H9 (cell line): ENCODE results near the gene WFIKKN2. TPM values are rescaled to one million over a fixed set of nuclear protein-coding genes. Genes with fewer than 3 reads are reported as not detected.

ENCODE experiments used
- DNase-seq: peaks from one replicate; pipeline ENCODE4 v3.0.0-alpha.2; 2017
- H2AFZ ChIP-seq: one replicate; pipeline ENCODE4 v1.6.1; 2013; ENCODE audit warnings: mild to moderate bottlenecking, low read length, control low read depth, moderate library complexity
- H2AK5ac ChIP-seq: 2 replicates; pipeline ENCODE4 v1.6.1; 2013; ENCODE audit warnings: low read length, control low read depth, mixed read lengths; ENCODE audit not compliant: insufficient read length
- H2BK120ac ChIP-seq: one replicate; pipeline ENCODE4 v1.6.1; 2013; ENCODE audit warnings: low read depth, mild to moderate bottlenecking, low read length, control low read depth, inconsistent platforms; ENCODE audit not compliant: poor library complexity, severe bottlenecking
- H2BK12ac ChIP-seq: 2 replicates; pipeline ENCODE4 v1.6.1; 2013; ENCODE audit warnings: low read length, control low read depth, mixed read lengths, low read depth; ENCODE audit not compliant: insufficient read length
- H2BK15ac ChIP-seq: 2 replicates; pipeline ENCODE4 v1.6.1; 2013; ENCODE audit warnings: low read depth, low read length, control low read depth
- H2BK20ac ChIP-seq: one replicate; pipeline ENCODE4 v1.6.1; 2013; ENCODE audit warnings: low read depth, mild to moderate bottlenecking, low read length, control low read depth, inconsistent platforms; ENCODE audit not compliant: poor library complexity, severe bottlenecking
- H2BK5ac ChIP-seq: 2 replicates; pipeline ENCODE4 v1.6.1; 2013; ENCODE audit warnings: low read length, control low read depth, mixed read lengths; ENCODE audit not compliant: insufficient read length
- H3K14ac ChIP-seq: 2 replicates; pipeline ENCODE4 v1.6.1; 2013; ENCODE audit warnings: low read length, control low read depth; ENCODE audit not compliant: insufficient read depth
- H3K18ac ChIP-seq: 2 replicates; pipeline ENCODE4 v1.6.1; 2013; ENCODE audit warnings: low read depth, mild to moderate bottlenecking, mixed read lengths, low read length, control low read depth; ENCODE audit not compliant: insufficient read length
- H3K23ac ChIP-seq: 2 replicates; pipeline ENCODE4 v1.6.1; 2013; ENCODE audit warnings: low read length, control low read depth, mixed read lengths, low read depth; ENCODE audit not compliant: insufficient read length
- H3K23me2 ChIP-seq: 2 replicates; pipeline ENCODE4 v1.6.1; 2013; ENCODE audit warnings: low read depth, mild to moderate bottlenecking, mixed read lengths, low read length, control low read depth; ENCODE audit not compliant: insufficient read length, poor library complexity, severe bottlenecking
- H3K27ac ChIP-seq: 2 replicates; pipeline ENCODE4 v1.5.1; 2013; ENCODE audit warnings: low read length, control low read depth, mixed read lengths, low read depth; ENCODE audit not compliant: insufficient read length
- H3K27me3 ChIP-seq: 2 replicates; pipeline ENCODE4 v1.6.1; 2013; ENCODE audit warnings: low read length, control low read depth, inconsistent platforms; ENCODE audit not compliant: insufficient read depth
- H3K4ac ChIP-seq: 2 replicates; pipeline ENCODE4 v1.6.1; 2013; ENCODE audit warnings: low read depth, mild to moderate bottlenecking, control low read depth, inconsistent platforms, low read length, moderate library complexity
- H3K4me1 ChIP-seq: 2 replicates; pipeline ENCODE4 v1.6.1; 2013; ENCODE audit warnings: low read length, control low read depth, inconsistent platforms; ENCODE audit not compliant: insufficient read depth
- H3K4me2 ChIP-seq: 2 replicates; pipeline ENCODE4 v1.6.1; 2013; ENCODE audit warnings: low read length, control low read depth, mixed read lengths; ENCODE audit not compliant: insufficient read length, insufficient read depth
- H3K56ac ChIP-seq: 2 replicates; pipeline ENCODE4 v1.6.1; 2013; ENCODE audit warnings: low read depth, mild to moderate bottlenecking, mixed read lengths, low read length, control low read depth; ENCODE audit not compliant: insufficient read length
- H3K79me1 ChIP-seq: 2 replicates; pipeline ENCODE4 v1.6.1; 2013; ENCODE audit warnings: low read depth, mild to moderate bottlenecking, moderate library complexity, low read length, control low read depth, inconsistent platforms; ENCODE audit not compliant: insufficient read depth, poor library complexity, severe bottlenecking
- H3K79me2 ChIP-seq: 2 replicates; pipeline ENCODE4 v1.6.1; 2013; ENCODE audit warnings: low read length, control low read depth, inconsistent platforms; ENCODE audit not compliant: insufficient read depth
- H3K9ac ChIP-seq: 2 replicates; pipeline ENCODE4 v1.6.1; 2013; ENCODE audit warnings: low read length, control low read depth, mixed read lengths; ENCODE audit not compliant: insufficient read length; ENCODE audit errors: extremely low read depth
- H3K9me3 ChIP-seq: one replicate; pipeline ENCODE4 v1.6.1; 2013; ENCODE audit warnings: low read depth, low read length, inconsistent platforms; ENCODE audit not compliant: control insufficient read depth
- H3T11ph ChIP-seq: one replicate; pipeline ENCODE4 v1.6.1; 2013; ENCODE audit warnings: mild to moderate bottlenecking, low read length, control low read depth, inconsistent platforms
- H4K20me1 ChIP-seq: one replicate; pipeline ENCODE4 v1.6.1; 2013; ENCODE audit not compliant: control insufficient read depth, insufficient read length, insufficient read depth
- H4K5ac ChIP-seq: 2 replicates; pipeline ENCODE4 v1.6.1; 2013; ENCODE audit warnings: low read depth, mild to moderate bottlenecking, mixed read lengths, low read length, control low read depth; ENCODE audit not compliant: insufficient read length
- H4K8ac ChIP-seq: replicated peaks from 2 replicates; pipeline ENCODE4 v1.6.1; 2013; ENCODE audit warnings: low read length, control low read depth, mixed read lengths, low read depth; ENCODE audit not compliant: insufficient read length
- H4K91ac ChIP-seq: 2 replicates; pipeline ENCODE4 v1.6.1; 2013; ENCODE audit warnings: low read depth, mild to moderate bottlenecking, moderate library complexity, mixed read lengths, low read length, control low read depth; ENCODE audit not compliant: insufficient read length
- H3K27ac Mint-ChIP-seq, 3 experiments: 2 replicates in 2 of 3; 3 replicates in 1 of 3; pipeline ENCODE4 v1.8.0; 2020 to 2021; ENCODE audit warnings: mixed read lengths in 3 of 3, mild to moderate bottlenecking in 1 of 3, moderate library complexity in 1 of 3
- H3K27me3 Mint-ChIP-seq: 2 replicates; pipeline ENCODE4 v1.8.0; 2021; ENCODE audit warnings: low read depth, mild to moderate bottlenecking, moderate library complexity, mixed read lengths
- H3K36me3 Mint-ChIP-seq, 3 experiments: 2 replicates in 2 of 3; 3 replicates in 1 of 3; pipeline ENCODE4 v1.8.0; 2020 to 2021; ENCODE audit warnings: low read depth in 3 of 3, mixed read lengths in 3 of 3; ENCODE audit not compliant: insufficient read depth in 1 of 3
- H3K4me1 Mint-ChIP-seq, 2 experiments: 2 replicates each; pipeline ENCODE4 v1.8.0; 2020; ENCODE audit warnings: mixed read lengths in 2 of 2
- H3K4me3 Mint-ChIP-seq, 2 experiments: 2 replicates in 1 of 2; 3 replicates in 1 of 2; pipeline ENCODE4 v1.8.0; 2020 to 2021; ENCODE audit warnings: mild to moderate bottlenecking in 2 of 2, mixed read lengths in 2 of 2, moderate library complexity in 1 of 2
- H3K9me3 Mint-ChIP-seq, 2 experiments: 2 replicates in 1 of 2; 3 replicates in 1 of 2; pipeline ENCODE4 v1.8.0; 2020; ENCODE audit warnings: mild to moderate bottlenecking in 2 of 2, mixed read lengths in 2 of 2, moderate library complexity in 1 of 2
- CTCF ChIP-seq: fragments of 200-600 bp; sonication (generic); conservative IDR thresholded peaks from 3 replicates; pipeline ENCODE4 v1.8.0; 2021; ENCODE audit warnings: antibody characterized with exemption, mild to moderate bottlenecking
- WGBS: extraction: QIAGEN DNeasy Blood & Tissue Kit; methylation state at CpG from one replicate; pipeline ENCODE4 v1.1.7; 2013; ENCODE audit warnings: missing lambda C conversion rate, low lambda C conversion rate, mixed read lengths; ENCODE audit not compliant: insufficient read length; ENCODE audit errors: extremely low coverage; 5-methylcytosine and 5-hydroxymethylcytosine counted together
- total RNA-seq: library from RNA; stranded (reverse); gene quantifications from 2 replicates; pipeline ENCODE4 v1.2.1, GENCODE V29; 2021

The WFIKKN2 gene
- total RNA-seq, 1 experiment from 2014 or later: 1.1 TPM

GRCh38 chr17:50840311-50840851, 5.0 kb downstream of the WFIKKN2 start:
- H3K23me2 ChIP-seq: no peaks in the 10 kb centered on the region

More at GRCh38 chr17:50840311-50840851, 5.0 kb downstream of the WFIKKN2 start:
- Histone ChIP-seq H3T11ph (no peak overlapping the region), H3K18ac (no peak overlapping the region), H4K8ac (no peak overlapping the region), H4K91ac (no peak overlapping the region), H2BK120ac (no peak overlapping the region), H3K79me2 (no peaks in the 10 kb centered on the region), H2AFZ (no peak overlapping the region), H3K9ac (no peak overlapping the region), H2BK15ac (no peak overlapping the region), H3K9me3 (no peaks in the 10 kb centered on the region), H3K79me1 (no peaks in the 10 kb centered on the region), H3K4ac (no peak overlapping the region), H3K4me1 (no peaks in the 10 kb centered on the region), H3K27ac (no peak overlapping the region), H4K5ac (no peak overlapping the region), H3K23ac (no peak overlapping the region), H2AK5ac (no peak overlapping the region), H2BK5ac (no peak overlapping the region), H4K20me1 (no peaks in the 10 kb centered on the region), H3K56ac (no peak overlapping the region), H2BK20ac (no peak overlapping the region), H2BK12ac (no peak overlapping the region), H3K4me2 (no peak overlapping the region), H3K14ac (no peak overlapping the region), H3K27me3 (no peaks in the 10 kb centered on the region)
- H3K36me3 Mint-ChIP-seq: no peaks in the 10 kb centered on the region; a peak in 2 of 7 replicates
- peaks cover 31 to 42% of the 10 kb centered on the region in 2 experiments for H3K4me1 Mint-ChIP-seq
- no CpG with 5 or more reads among the region's 29 CpGs for WGBS
- no peaks in the 10 kb centered on the region for H3K27me3 Mint-ChIP-seq
- TF ChIP-seq CTCF: no peak
- H3K9me3 Mint-ChIP-seq: no peaks in the 10 kb centered on the region
- no peak overlapping the region for H3K4me3 Mint-ChIP-seq
- no peak overlapping the region for H3K27ac Mint-ChIP-seq
- peak; percentile 31 for DNase-seq
